HT-29 (cell line): Measurements from ENCODE around the gene TEKT5. TPM values are rescaled to one million over a fixed set of nuclear protein-coding genes. Genes with fewer than 3 reads are reported as not detected.
A peak's percentile ranks its signal among the peaks of the same experiment; 100 is the strongest.

Experiments
- DNase-seq: peaks from one replicate; pipeline ENCODE4 v3.0.0-alpha.2; 2015; ENCODE audit warnings: low spot score
- total RNA-seq: library from RNA; depleted of rRNA; stranded (reverse); fragments of >200 nt; shearing (Covaris generic); gene quantifications from 2 replicates; pipeline ENCODE4 v1.2.3, GENCODE V29; 2014

TEKT5 gene
- total RNA-seq, 1 experiment from 2014 or later = not detected

DNA sequence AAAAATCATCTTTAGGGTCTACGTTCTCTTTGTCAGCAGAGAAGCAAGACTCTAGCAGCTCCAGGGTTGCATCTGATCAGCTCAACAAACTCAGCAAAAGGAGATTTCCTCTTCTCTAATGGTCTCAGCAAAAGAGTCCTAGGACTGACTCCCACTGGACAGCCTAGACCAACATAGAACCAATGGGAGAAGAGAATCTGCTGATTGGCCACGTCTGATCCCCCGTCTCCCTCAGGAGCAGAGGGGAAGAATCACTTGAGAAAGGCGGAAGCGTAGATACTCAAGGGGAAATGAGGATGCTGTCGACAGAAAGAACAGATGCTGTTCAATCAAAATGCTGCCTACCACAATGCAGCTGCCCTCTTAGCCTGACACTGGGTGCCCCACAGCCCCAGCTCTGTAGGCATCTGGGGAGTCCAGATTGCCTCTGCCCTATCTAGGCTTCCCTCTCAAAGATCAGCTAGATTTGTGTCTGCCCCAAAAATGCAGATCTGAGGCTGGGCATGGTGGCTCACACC, 82.8 kb downstream of the TEKT5 start:
- DNase-seq = no peak

DNA sequence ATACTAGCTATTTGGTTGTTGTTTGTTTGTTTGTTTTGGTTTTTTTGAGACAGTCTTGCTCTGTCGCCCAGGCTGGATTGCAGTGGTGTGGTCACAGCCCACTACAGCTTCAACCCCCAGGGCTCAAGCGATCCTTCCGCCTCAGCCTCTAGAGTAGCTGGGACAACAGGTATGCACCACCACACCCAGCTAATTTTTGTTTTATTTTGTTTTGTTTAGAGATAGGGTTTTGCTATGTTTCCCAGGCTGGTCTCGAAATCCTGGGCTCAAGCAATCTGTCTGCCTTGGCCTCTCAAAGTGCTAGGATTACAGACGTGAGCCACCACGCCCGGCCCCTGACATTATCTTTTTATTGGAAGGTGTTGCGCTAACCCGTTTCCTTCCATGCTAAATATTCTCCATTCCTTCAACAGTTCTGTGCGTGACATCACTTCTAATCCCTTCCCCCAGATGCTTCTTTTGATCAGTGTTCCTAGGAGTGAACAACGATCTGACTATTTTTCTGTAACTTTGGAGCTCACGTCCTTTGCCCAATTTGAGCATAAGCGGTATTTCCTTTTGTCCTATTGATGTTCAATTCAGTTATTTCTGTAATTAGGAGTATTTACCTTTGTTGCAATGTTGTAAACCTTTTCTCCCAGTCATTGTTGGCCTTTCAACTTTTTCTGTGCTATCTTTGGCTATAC, 84.1 kb downstream of the TEKT5 start:
- DNase-seq = no peak

DNA sequence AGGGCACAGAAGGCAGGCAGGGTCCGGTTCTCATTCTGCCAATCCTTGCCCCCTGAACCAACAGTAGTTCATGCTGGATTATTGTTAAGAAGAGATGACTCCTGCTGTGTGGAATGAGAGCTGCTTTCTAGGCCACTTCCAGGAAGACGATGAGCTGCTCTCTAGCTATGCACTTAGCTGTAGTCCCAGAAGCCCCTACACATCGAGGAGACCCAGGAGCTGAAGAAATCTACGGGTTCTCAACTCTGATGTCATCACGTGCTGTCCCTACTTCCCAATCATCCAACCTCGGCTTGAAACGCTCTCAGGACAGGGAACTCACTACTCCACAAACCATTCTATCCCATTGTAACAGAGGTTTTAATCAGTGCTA, 85.3 kb downstream of the TEKT5 start:
- no peak for DNase-seq

DNA sequence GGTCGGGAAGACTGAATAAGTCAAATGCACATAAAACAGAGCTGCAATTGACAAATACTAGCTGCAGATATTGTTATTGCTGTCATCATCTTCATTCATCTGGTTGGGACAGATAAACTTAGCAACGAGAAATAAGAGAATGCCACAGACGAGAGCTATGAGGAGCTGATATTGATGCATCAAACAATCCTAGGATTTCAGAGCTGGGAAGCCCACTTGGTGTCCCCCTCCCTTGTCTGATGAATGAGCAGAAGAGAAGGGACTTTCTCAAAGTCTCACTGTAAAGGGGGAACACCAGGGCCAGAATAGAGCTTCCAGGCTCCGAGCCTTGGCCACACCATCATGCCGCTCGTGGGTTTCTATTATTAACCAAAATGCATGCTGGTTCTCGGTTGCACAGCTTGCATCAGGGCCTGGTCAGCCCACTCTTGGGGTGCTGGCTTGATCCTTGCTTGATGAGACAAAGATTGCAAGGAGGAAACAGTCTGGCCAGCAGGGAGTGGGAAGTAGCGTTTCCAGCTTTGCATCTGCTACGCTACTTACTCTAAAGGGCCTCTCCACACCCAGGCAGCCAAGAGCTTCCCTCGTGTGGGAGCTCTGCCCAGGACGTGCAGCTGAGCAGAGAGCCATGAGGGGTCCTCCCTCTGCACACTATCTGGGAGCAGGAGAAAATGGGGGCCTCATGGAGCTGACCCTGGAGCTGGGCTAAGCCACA, 85.9 kb downstream of the TEKT5 start:
- DNase-seq = no peak

DNA sequence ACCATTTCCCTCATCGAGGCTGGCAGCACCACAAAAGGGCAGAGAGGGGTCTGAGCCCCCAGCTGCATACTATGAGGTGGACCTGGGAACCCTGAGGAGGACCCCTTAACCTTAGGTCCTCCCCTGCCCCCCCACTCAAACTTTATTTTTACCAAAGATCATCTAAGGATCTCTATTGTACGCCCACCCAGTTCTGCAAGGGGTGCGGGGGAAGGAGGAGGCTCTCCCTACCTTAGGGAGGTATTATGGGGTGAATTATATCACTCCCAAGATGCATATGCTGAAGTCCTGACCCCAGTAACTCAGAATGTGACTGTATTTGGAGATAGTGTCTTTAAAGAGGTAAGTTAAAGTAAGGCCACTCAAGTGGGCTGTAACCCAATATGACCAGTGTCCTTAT, 87.6 kb downstream of the TEKT5 start:
- DNase-seq = no peak

DNA sequence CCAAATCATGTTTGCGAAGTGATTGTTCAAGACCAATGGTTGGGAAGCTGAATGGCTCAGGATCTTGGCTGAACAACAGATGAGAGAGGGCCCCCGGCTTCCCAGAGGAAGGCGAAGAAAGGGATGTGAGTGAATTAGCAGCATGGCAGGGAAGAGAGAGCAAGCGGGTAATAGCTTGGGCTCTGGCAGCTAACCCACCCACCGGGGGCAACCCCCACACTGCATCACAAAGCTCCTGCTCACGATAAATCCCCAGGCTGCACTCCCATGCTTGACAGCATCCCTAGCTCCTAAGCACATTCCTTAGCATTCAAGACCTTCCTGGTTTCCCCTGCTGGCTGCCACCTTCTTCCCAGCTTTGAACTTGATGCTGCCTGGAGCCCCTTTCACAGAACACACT, 88.1 kb downstream of the TEKT5 start:
- no peak for DNase-seq

DNA sequence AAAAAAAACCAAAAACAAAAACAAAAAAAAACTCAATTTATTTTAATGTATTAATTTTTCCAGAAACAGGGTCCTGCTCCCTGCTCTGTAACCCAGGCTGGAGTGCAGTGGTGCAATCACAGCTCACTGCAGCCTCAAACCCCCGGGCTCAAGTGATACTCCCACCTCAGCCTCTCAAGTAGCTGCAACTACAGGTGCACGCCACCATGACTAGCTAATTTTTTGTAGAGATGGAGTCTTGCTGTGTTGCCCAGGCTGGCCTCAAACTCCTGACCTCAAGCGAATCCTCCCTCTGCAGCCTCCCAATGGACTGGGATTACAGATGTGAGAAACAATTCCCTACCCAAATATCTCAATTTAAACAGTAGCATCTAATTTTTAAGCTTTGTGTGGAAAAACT, 89.1 kb downstream of the TEKT5 start:
- no peak for DNase-seq

DNA sequence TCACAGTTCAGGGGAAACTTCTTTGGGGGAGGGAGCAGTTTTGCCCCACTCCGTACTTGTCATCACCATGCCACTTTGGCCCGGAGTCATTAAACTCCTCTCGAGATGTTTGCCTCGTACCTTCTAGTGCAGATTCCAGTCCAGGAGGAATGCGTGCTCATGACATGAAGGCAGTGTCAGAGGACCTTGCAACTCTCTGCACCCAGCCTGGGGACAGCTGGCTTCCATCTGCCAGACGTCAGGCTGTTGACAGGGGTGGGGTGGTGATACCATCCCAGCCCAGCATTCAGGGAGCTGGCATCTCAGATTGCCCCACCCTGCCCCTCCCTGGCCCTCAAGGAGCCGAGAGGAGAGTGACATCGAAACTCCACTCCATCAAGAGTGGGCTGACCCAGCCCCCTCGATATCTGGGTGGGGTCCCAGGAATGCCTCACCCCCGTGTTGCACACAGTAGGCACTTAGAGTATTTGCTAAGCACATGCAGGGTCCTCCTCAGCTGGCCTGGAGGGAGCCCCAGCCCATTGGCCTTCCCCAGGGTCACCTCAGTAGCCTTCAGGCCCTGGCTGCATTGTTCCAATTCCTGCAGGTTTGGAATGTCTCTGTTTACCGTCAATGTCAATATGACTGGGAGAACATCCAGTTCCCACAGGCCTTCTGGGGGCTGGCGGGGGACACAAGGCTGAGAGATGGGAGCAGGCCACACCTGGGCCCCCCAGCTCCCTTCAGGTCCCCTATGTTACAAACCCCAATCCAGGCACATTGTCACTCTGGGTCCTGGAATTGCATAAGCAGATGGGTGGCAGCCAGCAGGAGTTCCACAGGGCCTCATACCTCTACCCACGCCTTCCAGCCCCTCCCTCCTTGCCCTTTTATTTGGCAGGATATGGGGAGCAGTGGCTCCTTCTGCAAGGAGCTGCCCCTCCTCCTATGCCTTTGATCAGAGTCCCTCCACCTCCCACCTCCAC, 93.0 kb downstream of the TEKT5 start:
- DNase-seq = no peak

DNA sequence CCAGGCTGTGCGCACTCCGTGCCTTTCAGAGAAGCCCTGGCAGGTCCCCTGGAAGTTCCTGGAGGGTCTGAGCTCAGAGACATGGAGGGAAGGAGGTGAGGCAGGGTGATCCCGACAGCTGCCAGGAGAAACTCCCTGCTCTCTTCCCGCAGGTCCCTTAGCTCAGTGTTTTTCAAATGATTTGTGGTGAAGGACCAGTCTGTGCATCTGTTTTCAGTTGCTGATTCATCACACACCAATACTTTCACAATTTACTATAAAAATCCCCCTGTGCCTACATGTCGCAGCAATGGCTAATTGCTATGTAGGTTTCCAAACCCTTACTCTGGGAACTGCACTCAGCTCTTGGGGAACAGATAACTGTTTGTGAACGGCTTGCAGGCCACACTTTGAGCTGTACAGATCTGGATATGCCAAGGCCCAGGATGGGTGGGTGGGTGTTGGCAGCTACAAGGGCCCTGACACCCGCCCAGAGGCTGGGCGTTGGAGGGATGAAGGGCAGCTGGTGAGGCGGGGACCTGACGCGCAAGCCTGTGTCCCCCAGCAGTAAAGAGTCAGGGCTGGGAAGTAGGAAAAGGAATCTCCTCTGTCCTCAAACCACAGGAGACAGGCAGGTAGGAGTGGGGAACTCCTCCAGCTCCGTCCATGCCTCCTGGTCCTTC, 93.8 kb downstream of the TEKT5 start:
- DNase-seq = no peak

DNA sequence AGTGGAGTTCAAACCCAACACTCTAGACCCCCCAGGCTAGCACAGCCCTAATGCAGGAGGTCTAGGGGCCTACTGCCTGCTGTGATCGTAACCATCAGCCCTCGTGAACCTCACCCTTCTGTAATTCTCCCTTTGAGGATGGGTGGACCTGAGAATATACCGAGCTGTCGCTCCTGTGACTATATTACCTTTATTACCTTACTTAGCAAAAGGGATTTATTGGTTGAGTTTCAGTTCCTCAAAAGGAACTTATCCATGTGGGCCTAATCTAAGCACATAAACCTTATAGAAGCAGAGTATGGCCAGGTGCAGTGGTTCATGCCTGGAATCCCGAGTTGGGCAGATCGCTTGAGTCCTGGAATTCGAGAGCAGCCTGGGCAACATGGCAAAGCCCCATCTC, 95.1 kb downstream of the TEKT5 start:
- DNase-seq = no peak

DNA sequence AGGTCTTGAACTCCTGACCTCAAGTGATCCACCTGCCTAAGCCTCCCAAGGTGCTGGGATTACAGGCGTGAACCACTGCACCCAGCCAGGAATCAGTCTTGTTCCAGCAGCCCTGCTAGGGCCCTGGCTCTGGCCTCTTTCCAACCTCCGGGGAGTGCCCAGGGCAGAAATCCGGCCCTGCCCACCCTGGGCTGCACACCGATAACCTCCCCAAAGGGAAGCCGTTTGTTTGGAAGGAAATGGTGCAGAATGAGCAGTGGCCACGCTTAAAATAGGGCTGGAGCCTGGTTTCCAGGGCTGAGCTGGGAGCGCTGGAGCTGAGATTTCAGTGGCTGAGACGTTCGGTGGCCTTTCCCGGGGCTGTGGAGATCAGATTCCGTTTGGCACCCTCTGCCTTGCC, 96.6 kb downstream of the TEKT5 start:
- peak; percentile 29 for DNase-seq

DNA sequence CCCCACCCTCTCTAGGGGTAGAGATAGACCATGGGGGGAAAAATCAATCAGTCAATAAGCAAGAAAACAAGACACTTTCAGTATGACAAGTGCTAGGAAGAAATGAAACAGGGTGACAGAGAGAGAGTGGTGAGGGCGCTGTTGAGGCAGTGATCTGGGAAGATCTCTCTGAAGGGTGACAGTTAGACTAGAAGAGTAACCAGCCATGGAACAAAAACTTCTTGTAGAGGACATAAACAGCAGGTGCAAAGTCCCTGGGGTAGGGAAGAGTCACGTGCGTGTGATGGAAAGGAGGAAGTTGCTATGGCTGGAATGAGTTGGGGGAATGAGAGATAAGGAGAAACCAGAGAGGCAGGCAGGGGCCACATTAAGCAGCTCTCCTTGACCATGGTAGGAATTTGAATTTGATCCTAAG, 97.5 kb downstream of the TEKT5 start:
- DNase-seq = no peak

DNA sequence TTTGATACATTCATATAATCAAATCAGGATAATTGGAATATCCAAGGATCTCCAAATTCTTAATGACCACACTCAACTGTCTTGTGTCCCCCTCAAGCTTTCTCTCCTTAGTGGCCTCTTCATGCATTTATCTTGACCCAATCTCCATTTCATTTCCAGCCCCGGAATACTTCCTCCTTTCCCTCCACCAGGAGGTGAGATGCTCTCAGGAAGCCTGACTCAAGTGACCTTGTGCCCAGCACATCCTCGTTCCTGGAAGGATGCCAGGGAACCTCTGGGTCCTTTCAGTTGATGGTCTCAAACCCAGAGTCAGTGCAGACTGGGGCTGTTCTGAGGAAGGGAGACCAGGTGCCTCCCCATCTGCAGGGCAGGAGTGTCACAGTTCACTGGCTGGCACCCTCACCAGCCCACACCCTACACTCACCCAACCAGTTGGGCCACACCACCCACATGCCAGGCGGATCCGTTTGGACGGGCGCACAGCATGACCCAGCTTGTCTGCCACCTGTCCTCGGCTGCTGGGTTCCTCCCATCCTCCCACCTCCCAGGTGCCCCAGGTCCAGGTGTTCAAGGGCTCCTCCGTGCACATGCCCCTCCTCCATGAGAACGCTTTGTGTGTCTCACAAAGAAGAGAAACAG, 100.3 kb downstream of the TEKT5 start:
- peak; percentile 86 for DNase-seq

DNA sequence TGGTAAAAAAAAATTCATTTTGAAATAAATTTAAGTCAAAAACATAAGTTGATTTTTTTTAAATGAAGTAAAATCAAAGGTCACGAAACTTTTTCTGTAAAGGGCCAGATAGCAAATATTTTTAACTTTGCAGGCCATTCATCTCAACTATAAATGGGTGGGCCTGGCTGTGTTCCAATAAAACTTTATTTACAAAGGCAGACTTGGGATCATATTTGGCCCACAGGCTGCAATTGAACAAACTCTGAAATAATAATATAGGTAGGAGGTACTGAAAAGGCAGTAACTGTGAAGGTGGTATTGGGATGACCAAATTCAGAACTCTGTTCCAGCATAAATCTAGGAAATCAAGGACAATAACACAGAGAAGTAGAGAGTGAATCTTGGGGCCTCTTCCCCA, 102.1 kb downstream of the TEKT5 start:
- no peak for DNase-seq

DNA sequence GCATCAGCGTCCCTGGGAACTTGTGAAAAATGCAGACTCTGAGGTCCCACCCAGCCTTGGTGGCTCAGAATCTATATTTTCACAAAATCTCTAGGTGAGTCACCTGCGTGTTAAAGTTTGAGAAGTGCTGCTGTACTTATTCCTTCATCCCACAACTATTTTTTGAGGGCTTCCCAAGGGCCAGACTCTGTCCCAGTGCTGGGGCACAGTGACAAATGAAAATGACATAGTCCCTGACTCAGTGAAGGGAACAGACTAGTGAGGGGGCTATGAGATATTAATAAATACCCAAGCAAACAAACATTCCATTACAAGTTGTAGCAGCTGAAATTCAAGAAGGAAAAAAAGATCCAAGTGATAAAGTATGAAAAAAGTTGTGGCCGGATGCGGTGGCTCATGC, 104.4 kb downstream of the TEKT5 start:
- DNase-seq = no peak

DNA sequence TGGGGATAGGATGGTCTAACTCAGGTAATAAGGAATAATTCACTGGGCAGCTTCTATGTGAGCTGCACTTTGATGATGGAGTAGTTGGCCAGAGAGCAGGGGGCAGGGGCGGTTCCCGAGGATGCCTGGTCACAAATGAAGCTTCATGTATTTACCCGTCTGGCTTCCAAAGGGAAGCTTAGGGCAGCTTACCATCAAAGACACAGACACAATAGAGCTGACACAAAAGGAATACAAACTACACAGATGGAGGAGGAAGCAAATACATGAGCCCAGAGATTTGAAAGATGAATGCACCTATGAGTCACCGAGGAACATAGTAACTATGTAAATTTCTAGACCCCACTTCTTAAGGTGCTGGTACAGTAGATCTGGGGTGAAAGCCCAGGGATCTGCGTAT, 105.6 kb downstream of the TEKT5 start:
- no peak for DNase-seq

DNA sequence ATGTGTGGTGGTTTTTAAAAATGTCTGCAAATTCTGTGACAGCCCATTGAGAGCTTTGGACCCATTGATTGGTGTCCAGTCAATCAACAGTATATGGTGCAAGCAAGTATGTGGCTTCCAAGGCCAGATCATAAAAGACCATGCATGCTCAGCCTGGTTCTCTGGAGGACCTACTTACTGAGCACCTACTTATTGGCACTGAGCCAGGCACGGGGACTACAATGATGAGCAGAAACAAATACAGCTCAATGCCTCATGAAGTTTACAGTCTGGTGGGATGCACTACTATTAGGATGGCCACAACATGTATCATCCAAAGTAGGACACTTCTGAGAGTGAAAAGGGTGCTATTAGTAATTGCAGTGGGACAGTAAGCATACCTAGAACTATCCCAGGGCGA, 107.1 kb downstream of the TEKT5 start:
- no peak for DNase-seq

DNA sequence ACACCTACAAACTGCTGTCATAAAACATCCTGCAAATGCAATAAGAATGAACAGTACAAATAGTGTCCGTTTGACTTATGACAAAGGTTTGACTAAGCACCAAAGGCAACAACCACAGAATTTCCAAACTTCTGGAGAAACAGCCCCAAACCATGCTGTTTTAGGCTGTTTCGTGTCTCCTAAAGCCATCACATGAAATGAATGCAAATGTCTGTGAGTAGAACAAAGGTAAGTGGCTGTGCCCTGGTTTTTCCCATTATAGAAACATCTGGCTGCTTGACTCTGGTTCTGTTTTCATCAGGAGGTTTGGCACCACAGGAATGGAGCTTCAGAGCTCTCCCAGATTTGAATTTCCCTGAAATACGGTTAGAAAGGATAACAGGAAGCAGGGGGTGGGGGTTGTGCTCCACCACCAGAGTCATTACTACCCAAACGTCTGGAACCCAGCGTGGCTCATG, 109.7 kb downstream of the TEKT5 start:
- no peak for DNase-seq

DNA sequence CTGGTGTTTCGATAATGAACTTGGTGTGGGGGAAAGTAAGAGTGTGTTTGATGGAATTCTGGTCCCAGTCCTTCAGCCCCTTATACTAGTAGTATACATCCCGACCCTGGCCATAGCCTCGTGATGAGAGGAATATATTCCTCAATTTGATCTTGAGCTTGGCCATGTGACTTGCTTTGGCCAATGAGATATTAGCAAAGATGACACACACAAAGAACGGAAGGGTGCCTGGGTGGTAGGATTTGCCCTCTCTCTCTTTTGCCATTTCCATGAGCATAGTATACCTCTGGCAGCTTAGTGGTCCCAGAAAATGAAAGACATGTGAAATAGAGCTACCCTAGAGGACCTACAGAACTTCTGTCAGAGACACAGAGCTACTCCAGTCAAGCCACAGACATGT, 111.5 kb downstream of the TEKT5 start:
- no peak for DNase-seq

DNA sequence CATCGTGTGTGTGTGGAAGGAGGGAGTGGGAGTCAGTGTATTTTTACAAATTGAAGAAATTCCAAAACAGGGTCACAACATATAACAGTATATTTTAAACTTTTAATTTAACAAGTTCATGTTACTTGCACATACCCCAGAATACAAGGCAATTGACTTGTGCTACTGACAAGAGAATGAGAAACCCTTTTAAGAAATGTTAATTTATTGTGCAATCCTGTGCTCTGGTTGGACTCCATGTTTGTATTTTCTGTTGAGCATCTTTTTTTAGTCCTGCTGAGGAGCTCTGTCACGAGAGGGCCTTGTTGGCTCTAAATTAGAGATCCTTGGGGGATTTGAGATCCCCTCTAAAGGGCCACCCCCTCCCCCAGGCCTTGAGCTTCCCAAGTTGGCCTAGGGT, 113.2 kb downstream of the TEKT5 start:
- DNase-seq = no peak

DNA sequence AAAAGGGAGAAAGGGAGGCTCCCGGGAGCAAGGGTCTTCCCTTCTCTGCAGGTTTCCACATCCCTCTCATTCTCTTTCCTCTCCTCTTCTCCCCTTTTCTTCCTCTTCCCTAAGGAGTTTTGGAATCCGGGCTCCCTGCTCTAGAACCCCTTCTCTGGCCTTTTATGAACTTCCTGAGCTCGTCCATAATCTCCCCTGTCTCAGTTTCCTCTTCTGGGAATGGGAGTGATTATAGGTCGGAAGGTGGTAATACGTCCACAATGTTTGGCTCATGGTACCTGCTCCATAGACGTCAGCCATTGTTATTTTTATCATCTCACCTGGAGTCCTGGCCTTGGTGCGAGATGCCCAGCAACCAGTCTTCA, 113.9 kb downstream of the TEKT5 start:
- no peak for DNase-seq
